Measurements from ENCODE around the gene AGXT. TPM values are rescaled to one million over a fixed set of nuclear protein-coding genes. Genes with fewer than 3 reads are reported as not detected.

AGXT gene
- total RNA-seq, 2 donors from 2014 or later, result 1.9 to 6.1 TPM

GRCh38 chr2:240916571-240917008 is 48.0 kb downstream of the AGXT start:
- Histone ChIP-seq H3K9me3 (no peaks in the 10 kb centered on the region), H3K9ac (ENCODE audit: low read depth in 2 of 2, low read length in 2 of 2) (no peak overlapping the region), H3K27ac (peak overlapping the region; percentile 55), H3K36me3 (no peaks in the 10 kb centered on the region), H3K27me3 (peaks cover 3% of the 10 kb centered on the region), H3K4me3 (no peak overlapping the region), H3K4me1 (no peaks in the 10 kb centered on the region)
- no peak for DNase-seq
- TF ChIP-seq CTCF (IDR thresholded peaks at IDR 0.05), result no peak
- intact Hi-C loops (cut with DNase I), result no loop called here

GRCh38 chr2:240917009-240917683 is 48.5 kb downstream of the AGXT start:
- no peak for DNase-seq
- TF ChIP-seq CTCF (IDR thresholded peaks at IDR 0.05), result no peak
- H3K9me3 ChIP-seq, result no peaks in the 10 kb centered on the region
- no peak overlapping the region for H3K4me3 ChIP-seq
- H3K27me3 ChIP-seq, result peaks cover 3% of the 10 kb centered on the region
- no peaks in the 10 kb centered on the region for H3K4me1 ChIP-seq
- H3K9ac ChIP-seq (ENCODE audit: low read depth in 2 of 2, low read length in 2 of 2), result no peak overlapping the region
- intact Hi-C loops (cut with DNase I), result no loop called here
- peak overlapping the region; percentile 55 for H3K27ac ChIP-seq
- no peaks in the 10 kb centered on the region for H3K36me3 ChIP-seq

GRCh38 chr2:240917684-240918257 is 49.1 kb downstream of the AGXT start:
- Histone ChIP-seq H3K9ac (ENCODE audit: low read depth in 2 of 2, low read length in 2 of 2) (no peak overlapping the region), H3K27me3 (peaks cover 3% of the 10 kb centered on the region), H3K4me3 (no peak overlapping the region), H3K36me3 (no peaks in the 10 kb centered on the region), H3K27ac (no peak overlapping the region), H3K9me3 (no peaks in the 10 kb centered on the region), H3K4me1 (no peaks in the 10 kb centered on the region)
- TF ChIP-seq CTCF (IDR thresholded peaks at IDR 0.05), result no peak
- DNase-seq, result no peak
- intact Hi-C loops (cut with DNase I), result no loop called here

GRCh38 chr2:240918258-240919091 is 49.9 kb downstream of the AGXT start:
- Histone ChIP-seq H3K9ac (ENCODE audit: low read depth in 2 of 2, low read length in 2 of 2) (no peak overlapping the region), H3K9me3 (no peaks in the 10 kb centered on the region), H3K27me3 (peaks cover 3% of the 10 kb centered on the region), H3K4me3 (no peak overlapping the region), H3K27ac (no peak overlapping the region), H3K36me3 (no peaks in the 10 kb centered on the region), H3K4me1 (no peaks in the 10 kb centered on the region)
- DNase-seq, result peak; percentile 16
- no peak for TF ChIP-seq CTCF (IDR thresholded peaks at IDR 0.05)
- intact Hi-C loops (cut with DNase I), result no loop called here

GRCh38 chr2:240919161-240919781 is 50.6 kb downstream of the AGXT start:
- Histone ChIP-seq H3K27ac (no peak overlapping the region), H3K4me3 (no peak overlapping the region), H3K36me3 (no peaks in the 10 kb centered on the region), H3K9ac (ENCODE audit: low read depth in 2 of 2, low read length in 2 of 2) (no peak overlapping the region), H3K4me1 (no peaks in the 10 kb centered on the region), H3K9me3 (no peaks in the 10 kb centered on the region), H3K27me3 (peaks cover 3% of the 10 kb centered on the region)
- intact Hi-C loops (cut with DNase I), result no loop called here
- no peak for TF ChIP-seq CTCF (IDR thresholded peaks at IDR 0.05)
- DNase-seq, result no peak

All from colonic mucosa (tissue), 4 donors.